Sigmoid colon (tissue), 4 donors: ENCODE measurements around the gene TPGS2.

Experiments used
- EP300 ChIP-seq, 4 donors: sonication (generic); formaldehyde crosslinking; IDR thresholded peaks; one replicate each; pipeline ENCODE4 v1.6.1; 2017; ENCODE audit warnings: antibody characterized with exemption in 4 of 4
- POLR2A ChIP-seq, 2 donors: fragments of 450-650 bp; IDR thresholded peaks; one replicate each; pipeline ENCODE4 v1.6.1; 2016; ENCODE audit warnings: antibody characterized with exemption in 2 of 2, mild to moderate bottlenecking in 2 of 2, moderate library complexity in 2 of 2
- POLR2AphosphoS5 ChIP-seq, 4 donors: sonication (generic); formaldehyde crosslinking; IDR thresholded peaks; one replicate each; pipeline ENCODE4 v1.6.1; 2017; ENCODE audit warnings: antibody characterized with exemption in 4 of 4
- TF ChIP-seq, protein P1 (sequence below), 4 experiments: fragments of 450-650 bp in 3 of 4; fragments of 200-600 bp in 1 of 4; IDR thresholded peaks; one replicate each; pipeline ENCODE4 v1.5.1; 2016 to 2019; ENCODE audit warnings: antibody characterized with exemption in 4 of 4, mild to moderate bottlenecking in 3 of 4, moderate library complexity in 2 of 4

GRCh38 chr18:36835927-36836326, 7.1 kb upstream of the TPGS2 start:
- TF ChIP-seq POLR2A (IDR thresholded peaks at IDR 0.05), result no peak
- no peak for TF ChIP-seq POLR2AphosphoS5 (IDR thresholded peaks at IDR 0.05)
- TF ChIP-seq, protein P1, sequence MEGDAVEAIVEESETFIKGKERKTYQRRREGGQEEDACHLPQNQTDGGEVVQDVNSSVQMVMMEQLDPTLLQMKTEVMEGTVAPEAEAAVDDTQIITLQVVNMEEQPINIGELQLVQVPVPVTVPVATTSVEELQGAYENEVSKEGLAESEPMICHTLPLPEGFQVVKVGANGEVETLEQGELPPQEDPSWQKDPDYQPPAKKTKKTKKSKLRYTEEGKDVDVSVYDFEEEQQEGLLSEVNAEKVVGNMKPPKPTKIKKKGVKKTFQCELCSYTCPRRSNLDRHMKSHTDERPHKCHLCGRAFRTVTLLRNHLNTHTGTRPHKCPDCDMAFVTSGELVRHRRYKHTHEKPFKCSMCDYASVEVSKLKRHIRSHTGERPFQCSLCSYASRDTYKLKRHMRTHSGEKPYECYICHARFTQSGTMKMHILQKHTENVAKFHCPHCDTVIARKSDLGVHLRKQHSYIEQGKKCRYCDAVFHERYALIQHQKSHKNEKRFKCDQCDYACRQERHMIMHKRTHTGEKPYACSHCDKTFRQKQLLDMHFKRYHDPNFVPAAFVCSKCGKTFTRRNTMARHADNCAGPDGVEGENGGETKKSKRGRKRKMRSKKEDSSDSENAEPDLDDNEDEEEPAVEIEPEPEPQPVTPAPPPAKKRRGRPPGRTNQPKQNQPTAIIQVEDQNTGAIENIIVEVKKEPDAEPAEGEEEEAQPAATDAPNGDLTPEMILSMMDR (IDR thresholded peaks at IDR 0.05), result no peak
- no peak for TF ChIP-seq EP300 (IDR thresholded peaks at IDR 0.05)
